GM12891 (cell line): Measurements from ENCODE around the gene PTPN6.
A peak's percentile ranks its signal among the peaks of the same experiment; 100 is the strongest.

Source experiments
- DNase-seq: peaks from one replicate; pipeline ENCODE4 v3.0.0; 2011; ENCODE audit warnings: low spot score; ENCODE audit not compliant: insufficient read length
- FAIRE-seq: peaks from 2 replicates; lab custom pipeline; 2011; peaks lifted over from hg19 to GRCh38; lab: Jason Lieb, UNC
- PAX5 ChIP-seq: IDR thresholded peaks from 2 replicates; pipeline ENCODE4 v1.6.1; 2011; ENCODE audit warnings: low read length, moderate library complexity, mild to moderate bottlenecking; ENCODE audit not compliant: insufficient read depth, severe bottlenecking
- POLR2A ChIP-seq: IDR thresholded peaks from 2 replicates; pipeline ENCODE4 v1.6.1; 2011; ENCODE audit warnings: low read depth, low read length, control low read depth
- POLR2AphosphoS5 ChIP-seq: IDR thresholded peaks from 2 replicates; pipeline ENCODE4 v1.6.1; 2011; ENCODE audit warnings: low read depth, low read length, control low read depth
- POU2F2 ChIP-seq: IDR thresholded peaks from 2 replicates; pipeline ENCODE4 v1.6.1; 2011; ENCODE audit warnings: low read depth, mild to moderate bottlenecking, control low read depth, low read length, moderate library complexity
- SPI1 ChIP-seq: IDR thresholded peaks from 2 replicates; pipeline ENCODE4 v1.6.1; 2011; ENCODE audit warnings: low read depth, low read length, control low read depth
- TAF1 ChIP-seq: IDR thresholded peaks from 2 replicates; pipeline ENCODE4 v1.6.1; 2011; ENCODE audit warnings: low read depth, low read length, control low read depth

Gene PTPN6

GRCh38 chr12:6923851-6924250, 27.3 kb upstream of the PTPN6 start:
- FAIRE-seq (no peak), DNase-seq (no peak)
- TF ChIP-seq POLR2A (no peak), TAF1 (no peak), POLR2AphosphoS5 (no peak), POU2F2 (no peak), PAX5 (no peak), SPI1 (no peak)

DNA sequence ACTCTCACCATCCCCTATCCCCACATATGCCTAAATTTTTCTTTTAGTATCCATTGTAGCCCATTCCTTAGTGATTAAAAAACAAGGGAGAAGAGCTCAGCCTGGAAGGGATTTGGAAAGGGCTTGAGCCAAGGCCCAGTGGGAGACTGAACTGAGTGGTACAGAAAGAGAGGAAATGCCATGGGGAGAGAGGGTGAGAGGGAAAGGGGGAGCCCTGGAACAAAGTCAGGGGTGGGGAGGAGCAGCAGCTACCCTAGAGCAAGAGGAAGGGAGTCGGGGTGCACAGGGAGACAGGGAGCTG, 26.0 kb upstream of the PTPN6 start:
- DNase-seq (no peak), FAIRE-seq (no peak)
- TF ChIP-seq PAX5 (no peak), POLR2A (no peak), SPI1 (no peak), TAF1 (no peak), POU2F2 (no peak), POLR2AphosphoS5 (no peak)

- TF ChIP-seq TAF1 (no peak), POU2F2 (no peak), SPI1 (no peak), PAX5 (no peak), POLR2A (no peak), POLR2AphosphoS5 (no peak)
- FAIRE-seq (no peak), DNase-seq (no peak)
Observed at GRCh38 chr12:6925540-6926279, 25.4 kb upstream of the PTPN6 start.

DNA sequence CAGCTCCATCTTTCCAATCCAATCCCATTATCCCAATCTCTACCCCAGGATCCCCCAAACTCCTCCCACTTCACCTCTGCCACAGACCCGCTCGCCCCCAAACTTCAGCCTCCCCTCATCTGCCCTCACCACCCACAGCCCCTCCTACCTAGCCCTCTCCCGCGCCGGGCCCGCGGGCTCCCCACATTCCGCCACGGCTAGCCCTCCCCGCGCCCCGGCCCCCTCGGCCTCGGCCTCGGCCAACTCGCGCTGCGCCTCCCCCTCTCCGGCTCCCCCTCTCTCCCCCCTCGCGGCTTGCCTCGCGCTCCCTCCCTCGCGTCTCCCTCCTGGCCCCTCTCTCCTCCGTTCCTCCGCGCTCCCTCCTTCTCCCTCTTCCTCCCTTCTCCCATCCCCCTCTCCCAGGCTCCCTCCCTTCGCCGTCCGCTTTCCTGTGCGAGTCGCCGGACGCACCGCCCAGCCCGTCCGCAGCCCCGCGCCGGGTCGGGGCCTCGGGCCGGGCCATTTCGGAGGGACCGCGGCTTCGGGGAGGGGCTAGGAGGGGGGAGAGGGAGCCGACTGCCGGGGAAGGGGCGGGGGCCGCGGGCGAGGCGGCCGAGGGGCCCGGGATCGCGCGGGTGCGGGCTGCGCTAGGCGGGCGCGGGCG, 23.7 kb upstream of the PTPN6 start, which contains the start of gene ATN1:
Gene ATN1, plus strand, starts transcription at position 581 of the 643 bp plus-strand sequence. CDS start 6,043 bp downstream, outside the sequence.
- peak; percentile 66 for DNase-seq
- TF ChIP-seq POLR2A (peak; percentile 32; the same call in 1 of the 2 replicates), SPI1 (no peak)
- FAIRE-seq: peak; percentile 35

DNA sequence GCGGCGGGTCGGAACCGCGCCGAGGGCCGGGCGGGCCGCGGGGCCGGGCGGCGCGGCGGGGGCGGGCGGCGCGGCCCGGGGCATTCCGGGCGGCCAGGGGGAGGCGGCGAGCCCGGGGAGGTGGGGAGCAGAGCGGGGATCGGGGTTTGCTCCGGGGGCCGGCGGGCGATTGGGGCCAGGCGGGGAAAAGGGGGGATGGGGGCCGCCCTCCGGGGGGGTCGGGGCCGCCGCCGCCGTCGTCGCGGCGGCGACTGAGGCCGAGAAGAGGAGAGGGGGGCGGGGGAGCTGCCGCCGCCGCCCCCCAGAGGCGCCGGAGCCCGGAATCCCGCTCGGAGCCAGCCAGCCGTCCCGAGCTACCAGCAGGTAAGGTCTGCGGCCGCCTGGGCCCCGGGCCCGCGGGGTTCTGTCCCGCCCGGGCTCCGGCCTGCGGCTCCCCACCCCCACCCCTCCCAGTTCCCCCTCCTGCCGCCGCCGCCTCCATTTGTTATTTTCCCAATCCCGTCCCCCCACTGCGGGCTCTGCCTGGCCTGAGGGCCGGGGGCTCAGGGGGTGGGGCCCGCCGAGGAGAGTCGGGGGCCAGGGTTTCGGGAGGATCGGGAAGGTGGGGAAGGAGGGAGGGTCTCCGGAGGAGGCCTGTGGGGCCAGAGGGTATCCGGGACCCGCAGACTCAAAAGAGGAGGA, 23.0 kb upstream of the PTPN6 start:
- FAIRE-seq: no peak
- no peak for TF ChIP-seq POLR2A
- TF ChIP-seq PAX5: no peak
- no peak for TF ChIP-seq POU2F2
- no peak for TF ChIP-seq POLR2AphosphoS5
- no peak for TF ChIP-seq SPI1
- no peak for TF ChIP-seq TAF1
- DNase-seq: no peak

GRCh38 chr12:6928703-6929407, 22.3 kb upstream of the PTPN6 start:
- DNase-seq (no peak), FAIRE-seq (peak; percentile 16)
- no peak for TF ChIP-seq SPI1

DNA sequence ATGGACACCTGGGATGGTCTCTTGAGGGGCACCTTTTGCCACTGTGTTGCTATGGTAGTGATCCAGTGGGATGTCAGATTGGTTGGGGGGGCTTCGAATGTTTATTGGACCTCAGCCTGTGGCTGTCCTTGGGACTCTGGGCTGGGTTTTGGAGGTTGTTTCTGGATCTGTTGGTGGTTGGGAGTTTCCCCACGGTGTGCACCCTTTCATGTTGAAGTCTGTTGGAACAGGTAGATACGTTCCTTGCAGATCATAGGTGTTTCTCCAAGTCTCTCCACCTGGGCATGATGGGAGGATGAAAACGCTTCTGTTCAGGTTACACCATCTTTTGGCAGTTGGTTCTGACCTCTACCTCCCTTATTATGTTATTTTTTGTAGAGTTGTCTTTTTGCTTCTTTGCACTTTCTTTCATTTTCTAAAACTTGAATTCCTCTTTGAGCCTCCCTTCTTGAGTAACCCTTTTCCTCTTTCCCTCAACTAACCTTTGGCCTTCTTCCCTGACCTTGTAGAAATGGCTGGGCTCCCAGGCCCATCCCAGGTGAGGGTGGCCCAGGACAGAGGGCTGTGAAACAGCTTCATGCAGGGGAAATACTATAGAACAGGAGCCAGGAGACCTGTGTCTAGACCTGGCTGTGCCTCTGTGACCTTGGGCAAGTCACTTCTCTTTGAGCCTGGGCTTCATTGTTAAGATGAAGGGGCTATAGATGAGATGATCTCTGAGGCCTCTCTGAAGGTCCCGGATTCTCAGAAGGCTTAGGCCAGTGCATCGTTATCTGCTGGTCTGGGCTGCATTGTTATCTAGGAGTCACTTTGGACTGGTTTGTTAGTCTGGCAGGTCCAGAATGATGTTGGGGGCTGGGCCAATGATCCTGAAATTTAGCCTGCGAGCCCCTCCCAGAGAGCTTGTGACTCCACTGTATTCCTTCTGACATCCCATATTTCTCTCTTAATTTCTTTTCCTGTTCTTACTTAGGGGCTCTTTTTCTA, 21.4 kb upstream of the PTPN6 start:
- DNase-seq (no peak), FAIRE-seq (peak; percentile 5)
- TF ChIP-seq POU2F2 (no peak), POLR2AphosphoS5 (no peak), SPI1 (no peak), TAF1 (no peak), PAX5 (no peak), POLR2A (no peak)

GRCh38 chr12:6932766-6933165, 18.4 kb upstream of the PTPN6 start:
- DNase-seq (no peak), FAIRE-seq (no peak)
- TF ChIP-seq PAX5 (no peak), POLR2A (no peak), SPI1 (no peak), POU2F2 (no peak), POLR2AphosphoS5 (no peak), TAF1 (no peak)

GRCh38 chr12:6934110-6934509, 17.0 kb upstream of the PTPN6 start:
- DNase-seq: no peak
- TF ChIP-seq POLR2A: no peak
- TF ChIP-seq POU2F2: no peak
- FAIRE-seq: no peak
